Stimulated activated naive CD4-positive, alpha-beta T cell (primary cell): ENCODE data around the gene GCDH.

Experiments
- DNase-seq, 6 experiments: peaks; one replicate each; lab custom pipeline; 2025; lab: John Stamatoyannopoulos, UW

The GCDH gene

GRCh38 chr19:12939975-12940423 lies 49.0 kb downstream of the GCDH start:
- no peak for DNase-seq

- DNase-seq = no peak
Observed at GRCh38 chr19:12940897-12941296, 49.9 kb downstream of the GCDH start.

GRCh38 chr19:12943437-12944044 lies 52.6 kb downstream of the GCDH start:
- DNase-seq = no peak

- no peak for DNase-seq
Observed at GRCh38 chr19:12944104-12944674, 53.2 kb downstream of the GCDH start.

- peak; percentile 92 to 97 (median 95) for DNase-seq
Observed at GRCh38 chr19:12945479-12946091, 54.6 kb downstream of the GCDH start, which contains the start of gene RAD23A. TSS of gene RAD23A (plus strand) at chr19:12945862. CDS start at chr19:12945949, 87 bp downstream.

GRCh38 chr19:12946092-12946721 lies 55.2 kb downstream of the GCDH start:
- peak in 5 of 6 experiments; percentile 32 to 62 (median 44) for DNase-seq

- no peak for DNase-seq
Observed at GRCh38 chr19:12946731-12947496, 56.0 kb downstream of the GCDH start.

GRCh38 chr19:12947702-12948611 lies 57.0 kb downstream of the GCDH start:
- no peak for DNase-seq

GRCh38 chr19:12948612-12949362 lies 57.8 kb downstream of the GCDH start:
- DNase-seq = no peak
